ENCODE results near the gene ME2.
"Not testable (repeated sequence)": the region's sequence is repeated elsewhere in the genome, so short reads cannot be mapped to it uniquely, and the experiment has no call there.

The ME2 gene

DNA sequence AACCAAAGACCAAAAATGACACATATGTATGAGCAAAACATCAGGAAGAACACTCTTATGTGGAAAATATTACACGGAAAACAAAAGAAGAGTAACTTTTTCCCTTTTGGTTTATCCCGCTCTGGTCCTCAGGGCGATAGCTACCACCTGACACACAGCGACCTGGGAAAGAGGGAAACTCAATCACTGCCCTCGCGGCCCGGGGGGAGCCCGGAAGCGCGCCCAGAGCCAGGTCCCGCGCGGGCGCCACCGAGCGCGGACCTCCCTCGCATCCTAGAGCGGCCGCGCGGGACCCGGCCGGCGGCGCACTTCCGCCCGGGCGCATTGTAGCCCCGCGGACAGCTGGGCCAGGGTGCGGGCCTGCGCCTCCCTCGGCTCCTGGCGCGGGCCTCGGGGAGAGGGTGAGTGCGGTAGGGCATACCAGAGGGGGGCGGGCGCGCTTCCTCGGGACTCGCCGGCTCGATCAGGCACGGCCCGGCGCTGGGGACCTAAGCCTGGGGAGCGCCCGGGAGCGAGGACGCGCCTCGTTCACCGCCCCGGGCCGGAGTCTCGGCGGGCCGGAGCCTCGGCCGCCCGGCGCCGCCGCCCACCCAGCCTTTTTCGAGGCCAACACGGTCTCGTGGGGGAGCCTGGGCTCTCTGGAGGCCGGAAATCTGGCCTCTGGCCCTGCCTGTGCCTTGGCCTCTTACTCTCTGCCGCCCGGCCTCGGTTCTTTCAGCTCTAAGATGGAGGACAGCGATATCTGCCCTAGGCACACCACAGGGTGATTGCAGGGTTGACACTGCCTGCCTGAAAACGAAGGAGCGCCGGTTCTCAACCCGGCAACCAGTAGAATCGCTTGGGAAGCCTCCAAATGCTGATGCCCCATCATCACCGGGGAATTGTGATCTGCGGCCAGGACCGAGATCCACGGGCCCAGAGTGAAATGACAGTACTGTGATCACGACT, 89.1 kb downstream of the ME2 start, which contains the start of gene ELAC1:
TSS of gene ELAC1 (plus strand) at position 327 of the 948 bp plus-strand sequence. CDS start 6,365 bp downstream, outside the sequence.
- H3K27me3 ChIP-seq (ENCODE audit: control insufficient read depth, insufficient read depth, low read length, poor library complexity, severe bottlenecking) = no peaks in the 10 kb centered on the region
- H3K9me3 ChIP-seq (ENCODE audit: control insufficient read depth, low read length) = no peaks in the 10 kb centered on the region
- H3K27ac ChIP-seq (ENCODE audit: insufficient read depth, low read depth, low read length, poor library complexity, severe bottlenecking) = peak within 1 kb of the TSS; percentile 56
- WGBS, 2 experiments = 1 to 2% methylated on average over 84 of the region's 84 CpGs
- H3K4me1 ChIP-seq (ENCODE audit: control insufficient read depth, insufficient read depth, low read length) = peaks cover 5% of the 10 kb centered on the region
- no peaks in the 10 kb centered on the region for H3K36me3 ChIP-seq (ENCODE audit: control insufficient read depth, insufficient read depth, low read length)
- H3K4me3 ChIP-seq (ENCODE audit: insufficient read depth, low read depth, low read length) = peak within 1 kb of the TSS; percentile 86

DNA sequence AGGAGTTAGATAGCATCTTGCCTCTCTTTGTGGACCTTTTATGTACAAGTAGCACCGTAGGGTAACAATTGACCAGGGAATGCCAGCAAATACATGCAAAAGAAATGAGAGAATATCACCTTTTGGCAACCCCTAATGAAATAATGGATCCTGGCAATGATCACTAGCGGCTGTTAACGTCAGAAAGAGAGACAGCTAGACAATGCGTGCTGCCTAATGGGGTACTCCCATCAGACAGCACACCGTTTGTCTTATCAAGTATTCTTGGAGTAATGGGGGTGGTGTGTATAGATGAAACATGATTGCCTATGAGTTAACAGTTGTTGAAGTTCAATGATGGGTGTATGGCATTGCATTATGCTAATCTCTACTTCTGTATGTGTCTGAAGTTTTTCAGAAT, 90.5 kb downstream of the ME2 start:
- H3K27me3 ChIP-seq (ENCODE audit: control insufficient read depth, insufficient read depth, low read length, poor library complexity, severe bottlenecking) = no peaks in the 10 kb centered on the region
- H3K4me3 ChIP-seq (ENCODE audit: insufficient read depth, low read depth, low read length) = no peak overlapping the region
- no peaks in the 10 kb centered on the region for H3K9me3 ChIP-seq (ENCODE audit: control insufficient read depth, low read length)
- peaks cover 5% of the 10 kb centered on the region for H3K4me1 ChIP-seq (ENCODE audit: control insufficient read depth, insufficient read depth, low read length)
- no peak overlapping the region for H3K27ac ChIP-seq (ENCODE audit: insufficient read depth, low read depth, low read length, poor library complexity, severe bottlenecking)
- no peaks in the 10 kb centered on the region for H3K36me3 ChIP-seq (ENCODE audit: control insufficient read depth, insufficient read depth, low read length)
- WGBS, 2 experiments = 83 to 86% methylated on average over 5 of the region's 5 CpGs

DNA sequence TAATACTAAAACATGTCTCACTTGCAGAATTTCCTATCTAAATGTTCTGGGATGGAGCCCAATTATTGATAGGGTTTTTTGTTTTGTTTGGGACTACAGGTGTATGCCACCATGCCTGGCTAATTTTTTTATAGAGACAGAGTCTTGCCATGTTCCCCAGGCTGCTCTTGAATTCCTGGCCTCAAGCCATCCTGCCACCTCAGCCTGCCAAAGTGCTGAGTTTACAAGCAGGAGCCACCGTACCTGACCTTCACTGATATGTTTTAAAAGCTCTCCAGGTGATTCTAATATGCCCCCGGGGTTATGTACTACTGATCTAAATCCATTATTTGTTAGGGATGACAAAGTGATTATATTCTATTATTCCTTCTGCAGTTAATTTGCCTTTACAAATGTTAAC, 91.1 kb downstream of the ME2 start:
- Histone ChIP-seq H3K9me3 (ENCODE audit: control insufficient read depth, low read length) (no peaks in the 10 kb centered on the region), H3K36me3 (ENCODE audit: control insufficient read depth, insufficient read depth, low read length) (peaks cover 5% of the 10 kb centered on the region), H3K4me3 (ENCODE audit: insufficient read depth, low read depth, low read length) (no peak overlapping the region), H3K4me1 (ENCODE audit: control insufficient read depth, insufficient read depth, low read length) (peaks cover 5% of the 10 kb centered on the region), H3K27ac (ENCODE audit: insufficient read depth, low read depth, low read length, poor library complexity, severe bottlenecking) (no peak overlapping the region), H3K27me3 (ENCODE audit: control insufficient read depth, insufficient read depth, low read length, poor library complexity, severe bottlenecking) (no peaks in the 10 kb centered on the region)
- 72 to 77% methylated on average over 1 to 2 of the region's 2 CpGs for WGBS, 2 experiments

DNA sequence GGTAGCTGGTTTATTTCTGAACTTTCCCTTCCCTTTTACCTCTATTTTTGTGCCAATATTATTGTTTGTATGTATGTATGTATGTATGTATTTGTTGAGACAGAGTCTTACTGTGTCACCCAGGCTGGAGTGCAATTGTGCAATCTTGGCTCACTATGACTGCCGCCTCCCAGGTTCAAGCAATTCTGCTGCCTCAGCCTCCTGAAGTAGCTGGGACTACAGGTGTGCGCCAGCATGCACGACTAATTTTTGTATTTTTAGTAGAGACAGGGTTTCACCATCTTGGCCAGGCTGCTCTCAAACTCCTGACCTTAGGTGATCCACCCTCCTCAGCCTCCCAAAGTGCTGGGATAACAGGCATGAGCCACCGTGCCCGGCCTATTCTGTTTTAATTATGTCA, 93.5 kb downstream of the ME2 start:
- H3K4me3 ChIP-seq (ENCODE audit: insufficient read depth, low read depth, low read length); H3K9me3 ChIP-seq (ENCODE audit: control insufficient read depth, low read length); H3K4me1 ChIP-seq (ENCODE audit: control insufficient read depth, insufficient read depth, low read length); H3K27ac ChIP-seq (ENCODE audit: insufficient read depth, low read depth, low read length, poor library complexity, severe bottlenecking); H3K27me3 ChIP-seq (ENCODE audit: control insufficient read depth, insufficient read depth, low read length, poor library complexity, severe bottlenecking): not testable (repeated sequence)
- WGBS, 2 experiments = 89 to 95% methylated on average over 5 of the region's 5 CpGs
- H3K36me3 ChIP-seq (ENCODE audit: control insufficient read depth, insufficient read depth, low read length) = peaks cover 23% of the 10 kb centered on the region

DNA sequence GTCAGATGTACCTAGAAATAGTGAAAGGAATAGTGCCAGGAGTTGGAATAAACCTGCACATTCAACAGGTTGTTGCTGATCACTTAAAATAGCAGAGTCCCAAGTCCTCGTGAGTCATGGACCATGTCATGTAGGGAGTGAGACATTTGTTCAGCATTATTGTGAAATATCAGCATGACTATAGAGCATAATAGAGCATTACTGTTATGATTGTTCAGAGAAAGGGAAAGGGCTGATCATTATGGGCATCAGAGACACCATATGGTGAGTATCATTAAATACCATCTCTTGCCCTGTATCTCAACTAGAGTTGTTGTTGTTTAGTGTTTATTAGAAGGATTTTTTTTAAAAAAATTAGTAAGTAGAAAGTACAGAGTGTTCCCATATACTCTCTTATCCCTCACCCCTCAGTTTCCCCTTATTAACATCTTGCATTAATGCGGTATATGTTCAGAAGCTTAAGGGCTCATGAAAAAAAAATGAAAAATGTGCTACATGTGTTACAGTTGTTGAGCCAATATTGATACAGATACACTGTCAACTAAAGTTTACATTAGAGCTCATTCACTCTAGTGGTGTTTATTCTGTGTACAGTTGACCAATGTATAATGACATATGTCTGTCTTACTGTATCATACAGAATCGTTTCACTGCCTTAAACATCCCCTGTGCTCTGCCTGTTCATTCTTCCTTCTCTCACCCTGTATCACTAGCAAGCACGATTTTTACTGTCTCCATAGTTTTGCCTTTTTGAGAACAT, 94.6 kb downstream of the ME2 start:
- Histone ChIP-seq H3K9me3 (ENCODE audit: control insufficient read depth, low read length) (no peaks in the 10 kb centered on the region), H3K4me3 (ENCODE audit: insufficient read depth, low read depth, low read length) (no peak overlapping the region), H3K4me1 (ENCODE audit: control insufficient read depth, insufficient read depth, low read length) (peaks cover 5% of the 10 kb centered on the region), H3K27me3 (ENCODE audit: control insufficient read depth, insufficient read depth, low read length, poor library complexity, severe bottlenecking) (no peaks in the 10 kb centered on the region), H3K36me3 (ENCODE audit: control insufficient read depth, insufficient read depth, low read length) (peaks cover 30% of the 10 kb centered on the region), H3K27ac (ENCODE audit: insufficient read depth, low read depth, low read length, poor library complexity, severe bottlenecking) (no peak overlapping the region)
- WGBS, 2 experiments = 79 to 94% methylated on average over 3 to 4 of the region's 4 CpGs

DNA sequence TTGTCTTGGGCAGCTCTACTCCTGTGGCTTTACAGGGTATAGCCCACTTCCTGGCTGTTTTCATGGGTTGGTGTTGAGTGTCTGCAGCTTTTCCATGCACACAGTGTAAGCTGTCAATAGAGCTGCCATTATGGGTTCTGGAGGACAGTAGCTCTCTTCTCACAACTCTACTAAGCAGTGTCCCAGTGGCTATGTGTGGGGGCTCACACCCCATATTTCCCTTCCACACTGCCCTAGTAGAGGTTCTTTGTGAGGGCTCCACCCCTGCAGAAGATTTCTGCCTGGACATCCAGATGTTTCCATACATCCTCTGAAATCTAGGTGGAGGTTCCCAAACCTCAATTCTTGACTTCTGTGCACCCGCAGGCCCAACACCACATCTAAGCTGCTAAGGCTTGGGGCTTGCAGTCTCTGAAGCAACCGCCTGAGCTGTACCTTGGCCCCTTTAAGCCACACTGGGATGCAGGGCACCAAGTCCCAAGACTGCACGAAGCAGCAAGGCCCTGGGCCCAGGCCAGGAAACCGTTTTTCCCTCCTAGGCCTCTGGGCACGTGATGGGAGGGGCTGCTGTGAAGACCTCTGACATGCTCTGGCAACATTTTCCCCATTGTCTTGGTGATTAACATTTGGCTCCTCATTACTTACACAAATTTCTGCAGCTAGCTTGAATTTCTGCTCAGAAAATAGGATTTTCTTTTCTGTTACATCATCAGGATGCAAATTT, 98.3 kb downstream of the ME2 start:
- Histone ChIP-seq H3K4me1 (ENCODE audit: control insufficient read depth, insufficient read depth, low read length) (no peaks in the 10 kb centered on the region), H3K36me3 (ENCODE audit: control insufficient read depth, insufficient read depth, low read length) (peaks cover 41% of the 10 kb centered on the region), H3K9me3 (ENCODE audit: control insufficient read depth, low read length) (no peaks in the 10 kb centered on the region), H3K4me3 (ENCODE audit: insufficient read depth, low read depth, low read length) (no peak overlapping the region), H3K27ac (ENCODE audit: insufficient read depth, low read depth, low read length, poor library complexity, severe bottlenecking) (no peak overlapping the region), H3K27me3 (ENCODE audit: control insufficient read depth, insufficient read depth, low read length, poor library complexity, severe bottlenecking) (no peaks in the 10 kb centered on the region)
- WGBS, 2 experiments = 85 to 88% methylated on average over 5 of the region's 5 CpGs

DNA sequence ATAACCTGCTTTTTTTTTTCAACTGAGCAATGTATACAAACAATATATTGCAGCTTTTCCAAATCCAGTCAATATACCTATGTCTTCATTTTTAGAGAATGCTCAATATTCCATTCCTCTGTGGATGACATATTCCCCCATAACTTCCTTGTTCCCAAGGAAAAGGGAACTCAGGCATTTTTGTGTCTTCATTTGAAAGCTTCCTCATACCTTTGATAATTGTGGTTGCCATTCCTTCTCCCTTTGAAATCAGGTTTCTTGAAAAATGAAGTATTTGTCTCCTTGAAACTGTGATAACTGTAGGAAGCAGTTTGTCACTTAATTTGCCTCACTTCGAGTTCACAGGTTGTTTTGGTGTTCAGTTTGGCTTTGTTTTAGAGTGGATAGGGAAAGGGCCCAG, 102.5 kb downstream of the ME2 start:
- no peaks in the 10 kb centered on the region for H3K9me3 ChIP-seq (ENCODE audit: control insufficient read depth, low read length)
- WGBS, 2 experiments = 95 to 97% methylated on average over 1 of the region's 1 CpG

DNA sequence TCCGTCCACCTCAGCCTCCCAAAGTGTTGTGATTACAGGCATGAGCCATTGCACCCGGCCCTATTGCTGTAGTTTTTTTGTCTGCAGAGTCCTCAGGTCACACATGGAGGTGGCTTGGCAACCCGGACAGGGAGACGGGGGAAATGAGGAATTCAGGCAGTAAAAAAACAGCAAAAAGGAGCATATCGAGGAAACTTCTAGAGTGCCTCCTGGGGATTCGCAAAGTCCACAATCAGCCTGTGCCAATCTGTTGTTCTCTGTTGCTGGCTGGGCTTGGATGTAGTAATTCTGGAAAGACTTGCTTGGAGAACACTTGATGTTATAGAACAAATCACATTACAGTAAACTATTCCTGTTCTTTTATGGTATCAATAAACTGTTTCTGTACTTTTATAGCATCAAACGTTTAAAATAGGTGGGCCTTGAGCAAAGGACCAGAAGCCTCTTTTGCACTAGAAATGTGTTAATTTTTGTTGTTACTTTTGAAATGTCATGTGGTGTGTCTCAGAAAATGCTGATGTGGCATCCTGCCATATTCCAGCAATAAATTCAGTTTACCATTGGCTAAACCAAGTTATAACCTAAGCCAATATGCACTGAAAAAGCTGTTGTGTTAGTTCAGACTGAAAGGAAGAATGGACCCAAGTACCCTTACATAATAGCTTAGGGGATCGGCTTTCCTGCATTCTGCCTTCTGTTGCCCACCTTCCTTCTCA, 103.3 kb downstream of the ME2 start:
- Histone ChIP-seq H3K4me1 (ENCODE audit: control insufficient read depth, insufficient read depth, low read length) (no peaks in the 10 kb centered on the region), H3K27ac (ENCODE audit: insufficient read depth, low read depth, low read length, poor library complexity, severe bottlenecking) (no peak overlapping the region), H3K9me3 (ENCODE audit: control insufficient read depth, low read length) (no peaks in the 10 kb centered on the region), H3K4me3 (ENCODE audit: insufficient read depth, low read depth, low read length) (no peak overlapping the region), H3K36me3 (ENCODE audit: control insufficient read depth, insufficient read depth, low read length) (peaks cover 23% of the 10 kb centered on the region), H3K27me3 (ENCODE audit: control insufficient read depth, insufficient read depth, low read length, poor library complexity, severe bottlenecking) (no peaks in the 10 kb centered on the region)
- 91 to 94% methylated on average over 8 of the region's 8 CpGs for WGBS, 2 experiments

More for the DNA sequence above, 102.5 kb downstream of the ME2 start:
- Histone ChIP-seq H3K27ac (ENCODE audit: insufficient read depth, low read depth, low read length, poor library complexity, severe bottlenecking) (no peak overlapping the region), H3K36me3 (ENCODE audit: control insufficient read depth, insufficient read depth, low read length) (peaks cover 28% of the 10 kb centered on the region), H3K4me1 (ENCODE audit: control insufficient read depth, insufficient read depth, low read length) (no peaks in the 10 kb centered on the region), H3K4me3 (ENCODE audit: insufficient read depth, low read depth, low read length) (no peak overlapping the region), H3K27me3 (ENCODE audit: control insufficient read depth, insufficient read depth, low read length, poor library complexity, severe bottlenecking) (no peaks in the 10 kb centered on the region)

DNA sequence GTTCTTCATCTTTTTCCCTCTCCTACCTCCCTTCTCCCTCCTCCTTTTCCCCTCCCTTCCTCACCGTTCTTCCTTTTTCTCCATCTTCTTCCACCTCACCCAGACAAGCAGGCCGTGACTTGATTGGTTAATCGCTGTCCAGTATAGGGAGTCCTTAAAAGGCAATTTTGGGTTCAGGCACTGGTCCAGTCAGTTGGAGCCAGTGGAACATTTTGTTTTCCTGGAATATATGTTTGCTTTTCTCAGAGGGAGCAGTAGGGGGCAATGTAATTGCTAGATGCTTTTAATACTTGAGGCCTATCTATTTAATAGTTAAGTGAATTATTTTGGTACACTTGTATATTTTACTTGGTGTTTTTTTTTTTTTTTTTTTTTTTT, 103.9 kb downstream of the ME2 start:
- peaks cover 18% of the 10 kb centered on the region for H3K36me3 ChIP-seq (ENCODE audit: control insufficient read depth, insufficient read depth, low read length)
- H3K27me3 ChIP-seq (ENCODE audit: control insufficient read depth, insufficient read depth, low read length, poor library complexity, severe bottlenecking) = no peaks in the 10 kb centered on the region
- no peak overlapping the region for H3K27ac ChIP-seq (ENCODE audit: insufficient read depth, low read depth, low read length, poor library complexity, severe bottlenecking)
- no peak overlapping the region for H3K4me3 ChIP-seq (ENCODE audit: insufficient read depth, low read depth, low read length)
- 90 to 93% methylated on average over 3 of the region's 3 CpGs for WGBS, 2 experiments
- H3K9me3 ChIP-seq (ENCODE audit: control insufficient read depth, low read length) = no peaks in the 10 kb centered on the region
- no peaks in the 10 kb centered on the region for H3K4me1 ChIP-seq (ENCODE audit: control insufficient read depth, insufficient read depth, low read length)

Data from ectodermal cell (in vitro differentiated cells).